WTC11 (cell line): ENCODE measurements around the gene AHRR.

Experiments
- ATF3 ChIP-seq: sonication (generic); formaldehyde crosslinking; conservative IDR thresholded peaks from 2 replicates; pipeline ENCODE4 v1.8.1; 2022; ENCODE audit warnings: mild to moderate bottlenecking, missing genetic modification reagents
- E2F4 ChIP-seq: sonication (generic); formaldehyde crosslinking; IDR thresholded peaks from 2 replicates; pipeline ENCODE4 v1.8.1; 2022; ENCODE audit warnings: low read depth, mild to moderate bottlenecking, moderate library complexity, missing genetic modification reagents, borderline replicate concordance
- ELF4 ChIP-seq: sonication (generic); formaldehyde crosslinking; IDR thresholded peaks from 2 replicates; pipeline ENCODE4 v1.8.1; 2022; ENCODE audit warnings: low read depth, mild to moderate bottlenecking, moderate library complexity, missing genetic modification reagents
- EMX1 ChIP-seq: fragments of 250-450 bp; sonication (Bioruptor Pico); IDR thresholded peaks from 2 replicates; pipeline ENCODE4 v1.8.0; 2021; ENCODE audit warnings: mild to moderate bottlenecking
- FOXP1 ChIP-seq: sonication (generic); formaldehyde crosslinking; IDR thresholded peaks from 2 replicates; pipeline ENCODE4 v1.8.0; 2022; ENCODE audit warnings: missing genetic modification reagents, mild to moderate bottlenecking, moderate library complexity, borderline replicate concordance
- PRRX2 ChIP-seq: fragments of 250-450 bp; sonication (Bioruptor Pico); IDR thresholded peaks from 2 replicates; pipeline ENCODE4 v1.8.0; 2021; ENCODE audit warnings: mild to moderate bottlenecking
- SP1 ChIP-seq: sonication (generic); formaldehyde crosslinking; conservative IDR thresholded peaks from 2 replicates; pipeline ENCODE4 v1.8.1; 2022; ENCODE audit warnings: missing genetic modification reagents
- TCF7 ChIP-seq: sonication (generic); formaldehyde crosslinking; IDR thresholded peaks from 2 replicates; pipeline ENCODE4 v1.8.0; 2022; ENCODE audit warnings: mild to moderate bottlenecking, low read depth, missing genetic modification reagents, moderate library complexity
- ZNF219 ChIP-seq: sonication (generic); formaldehyde crosslinking; IDR thresholded peaks from 2 replicates; pipeline ENCODE4 v1.8.0; 2023; ENCODE audit warnings: missing genetic modification reagents, mild to moderate bottlenecking, borderline replicate concordance
- ZNF416 ChIP-seq: fragments of 250-450 bp; sonication (Bioruptor Pico); IDR thresholded peaks from 2 replicates; pipeline ENCODE4 v1.9.0; 2021; ENCODE audit warnings: mild to moderate bottlenecking, inconsistent platforms
- TF ChIP-seq, protein P1 (sequence below): sonication (generic); formaldehyde crosslinking; IDR thresholded peaks from 2 replicates; pipeline ENCODE4 v1.8.1; 2023; ENCODE audit warnings: mild to moderate bottlenecking, missing genetic modification reagents, moderate library complexity
- TF ChIP-seq, protein P2 (sequence below): fragments of 200-600 bp; IDR thresholded peaks from 2 replicates; pipeline ENCODE4 v1.8.0; 2022; ENCODE audit warnings: antibody characterized with exemption
- TF ChIP-seq, protein P3 (sequence below): sonication (generic); formaldehyde crosslinking; IDR thresholded peaks from 2 replicates; pipeline ENCODE4 v1.8.1; 2022; ENCODE audit warnings: mild to moderate bottlenecking, moderate library complexity, missing genetic modification reagents
- TF ChIP-seq, protein P4 (sequence below): fragments of 250-450 bp; sonication (Bioruptor Pico); conservative IDR thresholded peaks from 2 replicates; pipeline ENCODE4 v1.9.0; 2021; ENCODE audit warnings: mild to moderate bottlenecking

- TF ChIP-seq, protein P1, sequence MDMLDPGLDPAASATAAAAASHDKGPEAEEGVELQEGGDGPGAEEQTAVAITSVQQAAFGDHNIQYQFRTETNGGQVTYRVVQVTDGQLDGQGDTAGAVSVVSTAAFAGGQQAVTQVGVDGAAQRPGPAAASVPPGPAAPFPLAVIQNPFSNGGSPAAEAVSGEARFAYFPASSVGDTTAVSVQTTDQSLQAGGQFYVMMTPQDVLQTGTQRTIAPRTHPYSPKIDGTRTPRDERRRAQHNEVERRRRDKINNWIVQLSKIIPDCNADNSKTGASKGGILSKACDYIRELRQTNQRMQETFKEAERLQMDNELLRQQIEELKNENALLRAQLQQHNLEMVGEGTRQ = no peak
- TF ChIP-seq, protein P2, sequence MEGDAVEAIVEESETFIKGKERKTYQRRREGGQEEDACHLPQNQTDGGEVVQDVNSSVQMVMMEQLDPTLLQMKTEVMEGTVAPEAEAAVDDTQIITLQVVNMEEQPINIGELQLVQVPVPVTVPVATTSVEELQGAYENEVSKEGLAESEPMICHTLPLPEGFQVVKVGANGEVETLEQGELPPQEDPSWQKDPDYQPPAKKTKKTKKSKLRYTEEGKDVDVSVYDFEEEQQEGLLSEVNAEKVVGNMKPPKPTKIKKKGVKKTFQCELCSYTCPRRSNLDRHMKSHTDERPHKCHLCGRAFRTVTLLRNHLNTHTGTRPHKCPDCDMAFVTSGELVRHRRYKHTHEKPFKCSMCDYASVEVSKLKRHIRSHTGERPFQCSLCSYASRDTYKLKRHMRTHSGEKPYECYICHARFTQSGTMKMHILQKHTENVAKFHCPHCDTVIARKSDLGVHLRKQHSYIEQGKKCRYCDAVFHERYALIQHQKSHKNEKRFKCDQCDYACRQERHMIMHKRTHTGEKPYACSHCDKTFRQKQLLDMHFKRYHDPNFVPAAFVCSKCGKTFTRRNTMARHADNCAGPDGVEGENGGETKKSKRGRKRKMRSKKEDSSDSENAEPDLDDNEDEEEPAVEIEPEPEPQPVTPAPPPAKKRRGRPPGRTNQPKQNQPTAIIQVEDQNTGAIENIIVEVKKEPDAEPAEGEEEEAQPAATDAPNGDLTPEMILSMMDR = no peak
- TF ChIP-seq PRRX2 (CRISPR knock-in tag) = no peak
- no peak for TF ChIP-seq EMX1
- no peak for TF ChIP-seq ZNF416 (CRISPR knock-in tag)
- no peak for TF ChIP-seq ATF3
- TF ChIP-seq SP1 = no peak
- TF ChIP-seq ZNF219 (CRISPR knock-in tag) = no peak
- no peak for TF ChIP-seq ELF4 (CRISPR knock-in tag)
- no peak for TF ChIP-seq FOXP1
- TF ChIP-seq E2F4 (CRISPR knock-in tag) = no peak
- TF ChIP-seq, protein P3, sequence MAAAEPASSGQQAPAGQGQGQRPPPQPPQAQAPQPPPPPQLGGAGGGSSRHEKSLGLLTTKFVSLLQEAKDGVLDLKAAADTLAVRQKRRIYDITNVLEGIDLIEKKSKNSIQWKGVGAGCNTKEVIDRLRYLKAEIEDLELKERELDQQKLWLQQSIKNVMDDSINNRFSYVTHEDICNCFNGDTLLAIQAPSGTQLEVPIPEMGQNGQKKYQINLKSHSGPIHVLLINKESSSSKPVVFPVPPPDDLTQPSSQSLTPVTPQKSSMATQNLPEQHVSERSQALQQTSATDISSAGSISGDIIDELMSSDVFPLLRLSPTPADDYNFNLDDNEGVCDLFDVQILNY (CRISPR knock-in tag) = no peak
- TF ChIP-seq, protein P4, sequence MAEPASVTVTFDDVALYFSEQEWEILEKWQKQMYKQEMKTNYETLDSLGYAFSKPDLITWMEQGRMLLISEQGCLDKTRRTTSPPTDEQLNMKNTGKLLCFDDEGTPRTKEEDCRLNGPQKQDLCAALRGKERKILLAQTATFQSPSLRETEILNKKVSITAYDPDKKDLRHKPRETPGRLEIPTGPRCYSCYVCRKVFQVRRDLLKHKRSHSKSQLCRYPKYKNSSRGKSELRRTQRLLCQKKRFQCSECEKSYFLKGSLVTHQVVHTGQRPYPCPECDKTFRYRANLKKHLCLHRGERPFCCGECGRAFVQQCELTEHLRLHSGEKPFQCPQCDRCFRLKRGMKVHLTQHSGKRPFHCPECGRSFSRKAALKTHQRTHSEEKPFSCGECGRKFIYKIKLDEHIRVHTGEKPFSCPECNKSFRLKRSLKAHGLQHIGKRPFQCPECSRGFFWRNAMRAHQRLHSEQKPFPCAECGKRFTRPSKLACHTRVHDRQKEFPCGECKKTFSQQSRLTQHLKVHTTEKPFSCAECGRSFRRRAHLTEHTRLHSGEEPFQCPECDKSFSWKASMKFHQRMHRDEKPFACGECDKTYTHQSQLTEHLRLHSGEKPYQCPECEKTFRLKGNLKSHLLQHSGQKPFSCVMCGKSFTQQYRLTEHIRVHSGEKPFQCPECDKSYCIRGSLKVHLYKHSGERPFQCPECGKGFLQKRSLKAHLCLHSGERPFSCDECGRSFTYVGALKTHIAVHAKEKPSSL (CRISPR knock-in tag) = no peak
- no peak for TF ChIP-seq TCF7 (CRISPR knock-in tag)
Measured at GRCh38 chr5:420632-421286, 99.2 kb downstream of the AHRR start.
